ENCODE results near the gene ODF4.
A peak's percentile ranks its signal among the peaks of the same experiment; 100 is the strongest.
"Not testable (repeated sequence)": the region's sequence is repeated elsewhere in the genome, so short reads cannot be mapped to it uniquely, and the experiment has no call there.

ODF4 gene

GRCh38 chr17:8375738-8376259 is 36.2 kb downstream of the ODF4 start:
- H3K4me2 ChIP-seq (ENCODE audit: insufficient read depth, low read length): peak overlapping the region; percentile 89
- H2AFZ ChIP-seq (ENCODE audit: low read depth, low read length): peak overlapping the region; percentile 96
- peak overlapping the region; percentile 78 for H3K9ac ChIP-seq (ENCODE audit: low read depth, low read length)
- H3K27ac ChIP-seq (ENCODE audit: low read length): peak overlapping the region; percentile 85
- peaks cover 47% of the 10 kb centered on the region for H3K36me3 ChIP-seq (ENCODE audit: insufficient read depth, low read length)
- DNase-seq (no peak), ATAC-seq (ENCODE audit: insufficient read depth, low read depth) (0 out of 3 replicates have a peak, but pooled peaks have one; percentile 1)
- H3K27me3 ChIP-seq (ENCODE audit: insufficient read depth, low read length, poor library complexity): no peaks in the 10 kb centered on the region
- H3K79me2 ChIP-seq (ENCODE audit: insufficient read depth, low read length): peaks cover 35% of the 10 kb centered on the region
- peaks cover 52% of the 10 kb centered on the region for H3K4me1 ChIP-seq (ENCODE audit: insufficient read depth, low read length)
- TF ChIP-seq CTCF (IDR thresholded peaks at IDR 0.05; ENCODE audit: borderline replicate concordance, extremely low read depth, low read length, poor library complexity, severe bottlenecking) (no peak), EZH2 (IDR thresholded peaks at IDR 0.05; ENCODE audit: borderline replicate concordance, low read depth, low read length, severe bottlenecking) (no peak)
- peak overlapping the region; percentile 53 to 87 for H3K4me3 ChIP-seq (ENCODE audit: low read depth in 1 of 2, low read length in 2 of 2)
- H3K9me3 ChIP-seq (ENCODE audit: insufficient read depth, low read length, severe bottlenecking): no peaks in the 10 kb centered on the region
- H4K20me1 ChIP-seq (ENCODE audit: insufficient read depth, low read length): peaks cover 17% of the 10 kb centered on the region; the same call in 1 of the 2 replicates

DNA sequence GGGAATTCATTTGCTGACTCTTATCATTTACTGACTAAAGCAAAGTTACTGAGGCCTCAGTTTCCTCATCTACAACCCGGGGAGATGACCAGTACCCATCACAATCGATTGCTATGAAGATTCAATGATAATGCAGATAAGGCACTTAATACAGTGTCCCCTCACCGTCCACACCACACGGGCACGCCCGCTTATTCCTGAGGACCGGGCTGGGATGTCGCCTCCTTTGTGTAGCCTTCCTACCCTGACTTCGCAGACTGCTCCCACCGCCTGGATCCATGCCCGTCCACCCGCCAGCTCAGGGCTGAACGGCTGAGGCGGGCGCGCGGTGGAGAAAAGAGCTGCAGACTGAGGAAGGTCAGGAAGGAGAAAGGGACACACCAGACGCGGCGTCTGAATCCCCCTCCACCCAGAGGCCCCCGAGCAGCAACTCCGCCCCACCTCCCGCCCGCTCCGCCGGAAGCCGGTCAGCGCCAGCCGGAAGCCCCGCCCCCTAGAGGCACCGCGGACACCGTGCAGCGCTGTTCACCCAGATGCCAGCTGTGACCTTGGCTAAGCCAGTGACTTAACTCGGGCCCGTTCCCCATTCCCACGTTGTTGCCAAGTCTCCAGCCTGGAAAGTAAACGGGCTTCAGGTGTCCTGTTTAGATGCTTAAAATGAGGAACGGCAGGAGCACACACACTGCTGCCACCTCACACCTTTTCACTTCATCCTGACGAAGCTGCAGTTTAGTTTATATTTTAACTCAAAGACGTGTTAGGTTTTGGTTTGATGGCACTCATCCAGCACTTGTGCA is 36.8 kb downstream of the ODF4 start, which contains the start of gene KRABD2:
Gene KRABD2 (minus strand): TSS at position 434 of the 797 bp plus-strand sequence.
- Histone ChIP-seq H3K4me1 (ENCODE audit: insufficient read depth, low read length) (peaks cover 59% of the 10 kb centered on the region), H3K27ac (ENCODE audit: low read length) (peak within 1 kb of the TSS; percentile 85), H3K4me2 (ENCODE audit: insufficient read depth, low read length) (peak within 1 kb of the TSS; percentile 89), H3K4me3 (ENCODE audit: low read depth in 1 of 2, low read length in 2 of 2) (peak within 1 kb of the TSS; percentile 53 to 87), H3K9me3 (ENCODE audit: insufficient read depth, low read length, severe bottlenecking) (no peaks in the 10 kb centered on the region), H3K9ac (ENCODE audit: low read depth, low read length) (peak within 1 kb of the TSS; percentile 78), H3K27me3 (ENCODE audit: insufficient read depth, low read length, poor library complexity) (no peaks in the 10 kb centered on the region), H4K20me1 (ENCODE audit: insufficient read depth, low read length) (peaks cover 24% of the 10 kb centered on the region), H2AFZ (ENCODE audit: low read depth, low read length) (peak within 1 kb of the TSS; percentile 96), H3K79me2 (ENCODE audit: insufficient read depth, low read length) (peaks cover 42% of the 10 kb centered on the region), H3K36me3 (ENCODE audit: insufficient read depth, low read length) (peaks cover 50% of the 10 kb centered on the region)
- no peak for TF ChIP-seq EZH2 (IDR thresholded peaks at IDR 0.05; ENCODE audit: borderline replicate concordance, low read depth, low read length, severe bottlenecking)
- TF ChIP-seq CTCF (IDR thresholded peaks at IDR 0.05; ENCODE audit: borderline replicate concordance, extremely low read depth, low read length, poor library complexity, severe bottlenecking): peak; percentile 82
- DNase-seq (peak; percentile 95), ATAC-seq (ENCODE audit: insufficient read depth, low read depth) (peak; percentile 99)

DNA sequence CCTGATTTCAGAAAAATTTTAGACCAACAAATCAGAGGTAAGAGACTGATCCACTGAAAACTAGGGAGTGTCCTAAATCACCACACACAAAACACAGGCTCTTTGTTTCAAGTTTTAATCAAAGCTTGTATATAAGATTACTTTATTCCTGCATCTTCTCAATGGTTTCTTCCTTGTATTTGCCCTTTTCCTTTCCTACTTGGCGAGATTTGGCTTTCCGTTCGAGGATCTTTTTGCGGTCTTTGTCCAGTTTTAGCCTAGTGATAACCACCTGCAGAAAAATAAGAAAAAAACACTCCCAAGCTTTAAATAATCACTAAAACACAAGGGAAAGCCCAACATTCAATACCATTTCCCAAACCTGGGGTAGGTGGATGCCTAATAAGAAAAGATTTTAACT is 37.8 kb downstream of the ODF4 start:
- Histone ChIP-seq H2AFZ (ENCODE audit: low read depth, low read length) (no peak overlapping the region), H3K27ac (ENCODE audit: low read length) (no peak overlapping the region), H3K9me3 (ENCODE audit: insufficient read depth, low read length, severe bottlenecking) (no peaks in the 10 kb centered on the region), H3K79me2 (ENCODE audit: insufficient read depth, low read length) (peaks cover 51% of the 10 kb centered on the region), H3K4me1 (ENCODE audit: insufficient read depth, low read length) (peaks cover 66% of the 10 kb centered on the region), H4K20me1 (ENCODE audit: insufficient read depth, low read length) (peaks cover 32% of the 10 kb centered on the region), H3K9ac (ENCODE audit: low read depth, low read length) (peak overlapping the region; percentile 78; the same call in 1 of the 2 replicates), H3K27me3 (ENCODE audit: insufficient read depth, low read length, poor library complexity) (no peaks in the 10 kb centered on the region), H3K36me3 (ENCODE audit: insufficient read depth, low read length) (peaks cover 56% of the 10 kb centered on the region), H3K4me2 (ENCODE audit: insufficient read depth, low read length) (peak overlapping the region; percentile 89; the same call in 1 of the 2 replicates), H3K4me3 (ENCODE audit: low read depth in 1 of 2, low read length in 2 of 2) (0 out of 4 replicates have a peak overlapping the region, but pooled peaks of 1 of the 2 experiments have one; percentile 87)
- DNase-seq (no peak), ATAC-seq (ENCODE audit: insufficient read depth, low read depth) (no peak)
- TF ChIP-seq CTCF (IDR thresholded peaks at IDR 0.05; ENCODE audit: borderline replicate concordance, extremely low read depth, low read length, poor library complexity, severe bottlenecking) (no peak), EZH2 (IDR thresholded peaks at IDR 0.05; ENCODE audit: borderline replicate concordance, low read depth, low read length, severe bottlenecking) (no peak)

- not testable (repeated sequence) for ATAC-seq (ENCODE audit: insufficient read depth, low read depth); H3K9ac ChIP-seq (ENCODE audit: low read depth, low read length); H2AFZ ChIP-seq (ENCODE audit: low read depth, low read length); H3K9me3 ChIP-seq (ENCODE audit: insufficient read depth, low read length, severe bottlenecking); DNase-seq; H3K27ac ChIP-seq (ENCODE audit: low read length); H3K27me3 ChIP-seq (ENCODE audit: insufficient read depth, low read length, poor library complexity); H3K4me3 ChIP-seq (ENCODE audit: low read depth in 1 of 2, low read length in 2 of 2)
- Histone ChIP-seq H3K36me3 (ENCODE audit: insufficient read depth, low read length) (peaks cover 56% of the 10 kb centered on the region), H3K4me1 (ENCODE audit: insufficient read depth, low read length) (peaks cover 66% of the 10 kb centered on the region), H3K79me2 (ENCODE audit: insufficient read depth, low read length) (peaks cover 57% of the 10 kb centered on the region), H4K20me1 (ENCODE audit: insufficient read depth, low read length) (peaks cover 35% of the 10 kb centered on the region), H3K4me2 (ENCODE audit: insufficient read depth, low read length) (peak overlapping the region; percentile 21; the same call in 1 of the 2 replicates)
Measured at GRCh38 chr17:8378117-8378516, 38.5 kb downstream of the ODF4 start.

All from DND-41 (cell line).